HepG2 (cell line): ENCODE measurements around the gene STX2. TPM values are rescaled to one million over a fixed set of nuclear protein-coding genes. Genes with fewer than 3 reads are reported as not detected.

Experiments
- AHR ChIP-seq: IDR thresholded peaks from 2 replicates; pipeline ENCODE4 v1.6.1; 2018; ENCODE audit warnings: missing genetic modification reagents, missing compliant biosample characterization
- CEBPB ChIP-seq: IDR thresholded peaks from 2 replicates; pipeline ENCODE4 v1.6.1; 2011; ENCODE audit warnings: low read depth, low read length, improper control_type of control experiment, borderline replicate concordance
- ELF3 ChIP-seq: IDR thresholded peaks from 2 replicates; pipeline ENCODE4 v1.6.1; 2016; ENCODE audit warnings: missing genetic modification reagents, missing compliant biosample characterization
- FOXJ3 ChIP-seq: sonication (generic); formaldehyde crosslinking; IDR thresholded peaks from 2 replicates; pipeline ENCODE4 v1.4.0; 2020; ENCODE audit warnings: missing genetic modification reagents, mild to moderate bottlenecking, borderline replicate concordance
- LRRFIP1 ChIP-seq: sonication (generic); formaldehyde crosslinking; conservative IDR thresholded peaks from 2 replicates; pipeline ENCODE4 v1.4.0; 2020; ENCODE audit warnings: missing genetic modification reagents
- MIER3 ChIP-seq: IDR thresholded peaks from 2 replicates; pipeline ENCODE4 v1.6.1; 2016; ENCODE audit warnings: missing compliant biosample characterization, borderline replicate concordance
- MLLT10 ChIP-seq: sonication (generic); formaldehyde crosslinking; IDR thresholded peaks from 2 replicates; pipeline ENCODE4 v1.4.0; 2020; ENCODE audit warnings: missing genetic modification reagents
- PHF21A ChIP-seq: sonication (generic); formaldehyde crosslinking; IDR thresholded peaks from 2 replicates; pipeline ENCODE4 v1.5.0; 2020; ENCODE audit warnings: mild to moderate bottlenecking, missing genetic modification reagents
- SIX1 ChIP-seq: sonication (generic); formaldehyde crosslinking; IDR thresholded peaks from 2 replicates; pipeline ENCODE4 v1.4.0; 2020; ENCODE audit warnings: missing genetic modification reagents, borderline replicate concordance
- SMARCC2 ChIP-seq: fragments of 450-650 bp; IDR thresholded peaks from 2 replicates; pipeline ENCODE4 v1.6.1; 2017; ENCODE audit warnings: antibody characterized with exemption, mild to moderate bottlenecking
- SPEN ChIP-seq: sonication (generic); formaldehyde crosslinking; IDR thresholded peaks from 2 replicates; pipeline ENCODE4 v1.5.1; 2020; ENCODE audit warnings: low read depth, mild to moderate bottlenecking, missing genetic modification reagents
- SRSF1 ChIP-seq: fragments of 200-400 bp; formaldehyde crosslinking; optimal IDR thresholded peaks from 2 replicates; pipeline ENCODE3; 2017; ENCODE audit warnings: mild to moderate bottlenecking, low read depth, low read length, moderate library complexity
- ZC3H4 ChIP-seq: sonication (generic); formaldehyde crosslinking; IDR thresholded peaks from 2 replicates; pipeline ENCODE4 v1.4.0; 2020; ENCODE audit warnings: missing genetic modification reagents, borderline replicate concordance
- ZNF570 ChIP-seq: sonication (generic); formaldehyde crosslinking; IDR thresholded peaks from 2 replicates; pipeline ENCODE4 v1.4.0; 2020; ENCODE audit warnings: mild to moderate bottlenecking, missing genetic modification reagents, borderline replicate concordance
- ZSCAN12 ChIP-seq: sonication (generic); formaldehyde crosslinking; IDR thresholded peaks from 2 replicates; pipeline ENCODE4 v1.9.0; 2021; ENCODE audit warnings: mild to moderate bottlenecking, missing genetic modification reagents
- polyA plus RNA-seq, 8 experiments: library from polyadenylated mRNA; depleted of rRNA in 3 of 8; stranded (reverse) in 7 of 8; unstranded in 1 of 8; fragments of >200 nt; fragmentation: Illumina TruSeq in 4 of 8; extraction: Trizol in 4 of 8; gene quantifications; 2 replicates each; pipeline versions ENCODE4 v1.2.1 to v1.2.3, GENCODE V29; 2011 to 2016; ENCODE audit warnings: low read depth in 4 of 8, missing spikeins in 1 of 8, mixed read lengths in 1 of 8; ENCODE audit not compliant: insufficient read depth in 1 of 8
- total RNA-seq, 5 experiments: library from RNA; depleted of rRNA; stranded (reverse); fragments of >200 nt; fragmentation: Illumina TruSeq; extraction: Trizol; gene quantifications; 2 replicates each; pipeline ENCODE4 v1.2.3, GENCODE V29; 2016; ENCODE audit warnings: low read depth in 1 of 5
- TF ChIP-seq, protein P1 (sequence below): sonication (generic); formaldehyde crosslinking; IDR thresholded peaks from 2 replicates; pipeline ENCODE4 v1.5.0; 2020; ENCODE audit warnings: missing genetic modification reagents, mild to moderate bottlenecking, borderline replicate concordance
- TF ChIP-seq, protein P2 (sequence below): sonication (generic); formaldehyde crosslinking; IDR thresholded peaks from 2 replicates; pipeline ENCODE4 v1.5.0; 2020; ENCODE audit warnings: missing genetic modification reagents
- TF ChIP-seq, protein P3 (sequence below): IDR thresholded peaks from 2 replicates; pipeline ENCODE4 v1.6.1; 2018; ENCODE audit warnings: missing genetic modification reagents
- TF ChIP-seq, protein P4 (sequence below): sonication (generic); formaldehyde crosslinking; IDR thresholded peaks from 2 replicates; pipeline ENCODE4 v1.4.0; 2020; ENCODE audit warnings: missing genetic modification reagents

Gene STX2
- total and polyA plus RNA-seq, 2 of the 13 experiments (the other 11 are each of a cell fraction or from before 2014, with no cell fraction given) = 13.4 to 25.1 TPM

- TF ChIP-seq PHF21A (peak; percentile 94), ZSCAN12 (CRISPR knock-in tag) (0 out of 2 replicates have a peak, but pooled peaks have one; percentile 35), SPEN (CRISPR knock-in tag) (no peak), MIER3 (CRISPR knock-in tag) (peak; percentile 58; the same call in 1 of the 2 replicates), SRSF1 (peak; percentile 59), SIX1 (CRISPR knock-in tag) (peak; percentile 35; the same call in 1 of the 2 replicates), CEBPB (peak; percentile 64), ZNF570 (CRISPR knock-in tag) (no peak), FOXJ3 (CRISPR knock-in tag) (peak; percentile 62; the same call in 1 of the 2 replicates), ELF3 (CRISPR knock-in tag) (peak; percentile 97), ZC3H4 (CRISPR knock-in tag) (no peak), SMARCC2 (no peak), MLLT10 (CRISPR knock-in tag) (no peak), AHR (CRISPR knock-in tag) (peak; percentile 31; the same call in 1 of the 2 replicates), LRRFIP1 (CRISPR knock-in tag) (no peak)
- TF ChIP-seq, protein P1, sequence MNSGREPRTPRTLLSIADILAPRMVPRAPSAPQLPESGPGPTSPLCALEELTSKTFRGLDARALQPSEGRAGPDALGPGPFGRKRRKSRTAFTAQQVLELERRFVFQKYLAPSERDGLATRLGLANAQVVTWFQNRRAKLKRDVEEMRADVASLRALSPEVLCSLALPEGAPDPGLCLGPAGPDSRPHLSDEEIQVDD (CRISPR knock-in tag) = no peak
- TF ChIP-seq, protein P2, sequence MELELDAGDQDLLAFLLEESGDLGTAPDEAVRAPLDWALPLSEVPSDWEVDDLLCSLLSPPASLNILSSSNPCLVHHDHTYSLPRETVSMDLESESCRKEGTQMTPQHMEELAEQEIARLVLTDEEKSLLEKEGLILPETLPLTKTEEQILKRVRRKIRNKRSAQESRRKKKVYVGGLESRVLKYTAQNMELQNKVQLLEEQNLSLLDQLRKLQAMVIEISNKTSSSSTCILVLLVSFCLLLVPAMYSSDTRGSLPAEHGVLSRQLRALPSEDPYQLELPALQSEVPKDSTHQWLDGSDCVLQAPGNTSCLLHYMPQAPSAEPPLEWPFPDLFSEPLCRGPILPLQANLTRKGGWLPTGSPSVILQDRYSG (CRISPR knock-in tag) = no peak
- TF ChIP-seq, protein P3, sequence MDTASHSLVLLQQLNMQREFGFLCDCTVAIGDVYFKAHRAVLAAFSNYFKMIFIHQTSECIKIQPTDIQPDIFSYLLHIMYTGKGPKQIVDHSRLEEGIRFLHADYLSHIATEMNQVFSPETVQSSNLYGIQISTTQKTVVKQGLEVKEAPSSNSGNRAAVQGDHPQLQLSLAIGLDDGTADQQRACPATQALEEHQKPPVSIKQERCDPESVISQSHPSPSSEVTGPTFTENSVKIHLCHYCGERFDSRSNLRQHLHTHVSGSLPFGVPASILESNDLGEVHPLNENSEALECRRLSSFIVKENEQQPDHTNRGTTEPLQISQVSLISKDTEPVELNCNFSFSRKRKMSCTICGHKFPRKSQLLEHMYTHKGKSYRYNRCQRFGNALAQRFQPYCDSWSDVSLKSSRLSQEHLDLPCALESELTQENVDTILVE (CRISPR knock-in tag) = 0 out of 2 replicates have a peak, but pooled peaks have one; percentile 22
- TF ChIP-seq, protein P4, sequence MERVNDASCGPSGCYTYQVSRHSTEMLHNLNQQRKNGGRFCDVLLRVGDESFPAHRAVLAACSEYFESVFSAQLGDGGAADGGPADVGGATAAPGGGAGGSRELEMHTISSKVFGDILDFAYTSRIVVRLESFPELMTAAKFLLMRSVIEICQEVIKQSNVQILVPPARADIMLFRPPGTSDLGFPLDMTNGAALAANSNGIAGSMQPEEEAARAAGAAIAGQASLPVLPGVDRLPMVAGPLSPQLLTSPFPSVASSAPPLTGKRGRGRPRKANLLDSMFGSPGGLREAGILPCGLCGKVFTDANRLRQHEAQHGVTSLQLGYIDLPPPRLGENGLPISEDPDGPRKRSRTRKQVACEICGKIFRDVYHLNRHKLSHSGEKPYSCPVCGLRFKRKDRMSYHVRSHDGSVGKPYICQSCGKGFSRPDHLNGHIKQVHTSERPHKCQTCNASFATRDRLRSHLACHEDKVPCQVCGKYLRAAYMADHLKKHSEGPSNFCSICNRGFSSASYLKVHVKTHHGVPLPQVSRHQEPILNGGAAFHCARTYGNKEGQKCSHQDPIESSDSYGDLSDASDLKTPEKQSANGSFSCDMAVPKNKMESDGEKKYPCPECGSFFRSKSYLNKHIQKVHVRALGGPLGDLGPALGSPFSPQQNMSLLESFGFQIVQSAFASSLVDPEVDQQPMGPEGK (CRISPR knock-in tag) = peak; percentile 44; the same call in 1 of the 2 replicates
Observed at GRCh38 chr12:130775953-130776856, 62.8 kb downstream of the STX2 start (continued).
